BE2C (cell line): ENCODE results near the gene TMPRSS13.

Experiments used
- DNase-seq: peaks from one replicate; pipeline ENCODE4 v3.0.0-alpha.2; 2020
- H3K27me3 ChIP-seq: fragments of 250-450 bp; sonication (Bioruptor Pico); 2 replicates; pipeline ENCODE4 v1.5.1; 2020; ENCODE audit warnings: mild to moderate bottlenecking
- H3K36me3 ChIP-seq: fragments of 250-450 bp; sonication (Bioruptor Pico); 2 replicates; pipeline ENCODE4 v1.5.1; 2020; ENCODE audit warnings: mild to moderate bottlenecking
- H3K4me1 ChIP-seq: fragments of 250-450 bp; sonication (Bioruptor Pico); 2 replicates; pipeline ENCODE4 v1.5.1; 2020
- H3K4me3 ChIP-seq: 2 replicates; pipeline ENCODE4 v1.5.1; 2011; ENCODE audit warnings: low read depth, low read length
- H3K9me3 ChIP-seq: fragments of 250-450 bp; sonication (Bioruptor Pico); 2 replicates; pipeline ENCODE4 v1.5.1; 2020
- CTCF ChIP-seq: IDR thresholded peaks from 2 replicates; pipeline ENCODE4 v1.5.1; 2012; ENCODE audit warnings: mild to moderate bottlenecking, low read depth, low read length

Gene TMPRSS13

GRCh38 chr11:117905524-117905923 is 23.7 kb downstream of the TMPRSS13 start:
- TF ChIP-seq CTCF, result no peak
- H3K36me3 ChIP-seq, result no peaks in the 10 kb centered on the region
- H3K4me3 ChIP-seq, result no peak overlapping the region
- no peaks in the 10 kb centered on the region for H3K27me3 ChIP-seq
- no peak for DNase-seq
- H3K4me1 ChIP-seq, result peaks cover 30% of the 10 kb centered on the region
- H3K9me3 ChIP-seq, result no peaks in the 10 kb centered on the region

DNA sequence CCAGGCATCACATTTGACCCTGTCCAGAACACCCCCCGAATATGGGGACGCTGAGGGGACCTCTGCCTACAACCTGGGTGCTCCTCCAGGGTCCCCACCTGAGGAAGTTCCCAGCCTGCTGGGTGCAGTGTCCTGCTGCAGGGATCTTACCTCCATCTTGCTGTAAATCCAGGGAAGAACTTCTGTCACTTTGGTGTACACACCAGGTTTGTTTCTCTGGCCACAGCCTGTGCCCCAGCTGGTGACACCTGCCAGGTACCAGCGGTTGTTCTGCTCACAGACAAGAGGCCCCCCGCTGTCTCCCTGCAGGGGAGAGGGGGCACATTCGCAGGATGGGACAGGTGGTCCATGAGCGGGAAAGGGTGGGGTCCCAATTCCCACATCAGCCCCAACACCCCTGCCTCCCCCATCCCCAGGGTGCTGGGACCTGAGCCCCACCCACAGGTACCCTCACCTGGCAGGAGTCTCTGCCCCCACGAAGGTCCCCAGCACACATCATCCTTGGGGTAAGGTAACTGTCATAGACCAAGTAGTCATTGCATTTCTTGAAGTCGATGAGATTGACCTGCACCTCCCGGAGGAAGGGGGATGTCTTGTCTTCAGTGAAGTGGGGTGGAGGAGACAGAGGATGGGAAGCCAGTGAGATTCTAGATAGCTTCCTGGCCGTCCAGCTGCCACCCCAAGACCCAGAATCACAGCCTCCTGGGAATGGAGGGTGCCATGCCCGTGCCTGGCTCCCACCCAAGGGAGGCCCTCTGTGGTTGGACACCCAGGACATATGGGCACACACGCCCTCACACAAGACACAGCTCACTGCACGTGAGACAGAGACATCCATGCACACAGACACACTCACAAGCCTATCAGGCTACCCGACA is 25.5 kb downstream of the TMPRSS13 start:
- H3K4me3 ChIP-seq, result no peak overlapping the region
- H3K36me3 ChIP-seq, result no peaks in the 10 kb centered on the region
- DNase-seq, result no peak
- H3K9me3 ChIP-seq, result no peaks in the 10 kb centered on the region
- no peaks in the 10 kb centered on the region for H3K27me3 ChIP-seq
- TF ChIP-seq CTCF, result no peak
- H3K4me1 ChIP-seq, result peaks cover 19% of the 10 kb centered on the region

DNA sequence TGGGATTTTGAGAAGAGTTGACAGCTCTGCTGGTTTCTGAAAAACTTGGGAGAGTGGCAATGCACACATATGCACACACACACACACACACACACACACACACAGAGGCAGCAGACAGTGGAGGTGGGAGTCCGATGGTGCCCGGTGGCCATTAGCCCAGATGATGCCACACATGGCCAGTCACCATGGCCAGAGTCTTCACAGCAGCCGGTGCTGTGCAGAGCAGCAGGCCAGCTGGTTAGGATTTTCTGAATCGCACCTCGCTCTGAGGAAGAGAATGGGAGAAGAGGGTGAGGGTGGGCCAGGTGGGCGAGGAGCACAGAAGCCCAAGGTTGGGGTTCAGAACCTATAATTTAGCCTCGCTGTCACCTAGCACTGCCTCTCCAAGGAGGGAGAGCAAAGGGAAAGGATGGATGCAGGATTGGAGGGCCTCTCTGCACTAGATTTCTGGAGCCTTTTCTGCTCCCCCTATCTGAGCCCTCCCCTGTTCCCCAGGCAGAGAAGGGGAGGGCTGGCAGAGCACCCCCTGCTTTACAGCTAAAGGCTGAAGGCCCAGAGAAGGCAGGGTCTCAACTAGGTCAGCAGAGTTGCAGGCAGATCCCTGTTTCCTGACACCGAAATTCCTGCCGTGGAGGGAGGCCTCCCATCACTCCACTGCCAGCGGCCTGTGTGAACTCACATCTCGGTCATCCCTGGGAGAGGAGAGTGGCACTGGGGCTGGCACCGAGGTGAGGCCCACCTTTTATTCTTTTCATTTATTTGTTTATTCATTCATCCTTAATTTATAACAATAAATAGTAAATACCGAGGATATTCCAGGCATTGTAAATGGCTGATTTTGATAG is 27.0 kb downstream of the TMPRSS13 start:
- no peak for DNase-seq
- H3K9me3 ChIP-seq, result no peaks in the 10 kb centered on the region
- H3K4me1 ChIP-seq, result peaks cover 5% of the 10 kb centered on the region
- TF ChIP-seq CTCF, result no peak
- no peak overlapping the region for H3K4me3 ChIP-seq
- H3K36me3 ChIP-seq, result no peaks in the 10 kb centered on the region
- H3K27me3 ChIP-seq, result no peaks in the 10 kb centered on the region

DNA sequence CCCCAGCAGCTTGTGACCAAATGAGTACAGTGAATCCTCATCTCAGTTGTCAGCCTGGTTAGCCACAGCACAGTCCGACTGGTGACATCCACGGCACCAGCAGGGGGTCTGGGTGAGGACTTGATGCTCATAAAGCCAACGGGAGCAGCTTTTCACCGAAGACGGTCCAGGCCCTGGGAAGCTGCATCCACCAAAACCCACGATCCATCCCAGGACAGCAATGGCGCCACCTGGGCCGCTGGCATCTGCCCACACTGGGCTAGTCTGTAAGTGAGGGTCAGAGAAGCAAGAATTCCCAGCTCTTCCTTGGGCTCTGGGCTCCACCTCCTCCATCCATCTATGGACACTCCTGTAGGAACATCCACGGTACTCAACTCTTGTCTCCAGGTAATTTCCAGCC is 27.6 kb downstream of the TMPRSS13 start:
- Histone ChIP-seq H3K4me3 (no peak overlapping the region), H3K4me1 (peaks cover 5% of the 10 kb centered on the region), H3K27me3 (no peaks in the 10 kb centered on the region), H3K36me3 (no peaks in the 10 kb centered on the region), H3K9me3 (no peaks in the 10 kb centered on the region)
- DNase-seq, result no peak
- no peak for TF ChIP-seq CTCF

DNA sequence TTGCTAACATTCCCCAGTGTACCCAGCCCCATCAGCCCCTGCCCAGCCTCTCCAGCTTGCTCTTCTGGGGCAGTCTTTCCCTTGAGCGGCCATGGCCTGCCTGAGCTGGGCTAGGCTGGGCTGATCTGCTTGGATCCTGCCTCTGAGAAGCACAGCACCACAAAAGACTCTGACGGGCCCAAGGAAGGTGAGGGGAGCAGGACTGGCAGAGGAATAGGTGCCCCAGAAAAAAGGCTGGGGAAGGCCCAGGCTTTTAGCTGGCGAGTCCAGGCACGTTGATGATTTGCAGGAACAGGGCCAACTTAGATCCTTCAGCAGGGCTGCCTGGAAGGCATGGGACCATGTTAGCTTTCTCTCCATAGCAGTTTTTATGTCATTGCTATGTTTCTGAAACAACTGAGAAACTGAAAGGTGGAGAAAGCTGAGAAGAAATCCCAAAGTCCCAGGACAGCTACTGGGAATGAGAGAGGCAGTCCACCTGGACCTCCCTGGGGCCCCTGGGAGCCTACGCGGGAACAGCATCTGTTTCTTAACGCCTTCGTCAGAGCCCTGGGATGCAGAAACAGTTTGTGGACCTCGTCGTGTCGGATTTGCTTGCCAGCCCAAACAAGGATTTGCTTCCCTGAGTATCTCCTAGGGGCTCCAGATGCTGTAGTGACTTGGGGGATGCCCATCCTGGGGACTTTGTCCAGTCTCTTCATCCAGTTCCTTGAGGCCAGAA is 28.3 kb downstream of the TMPRSS13 start:
- no peak for DNase-seq
- no peaks in the 10 kb centered on the region for H3K27me3 ChIP-seq
- no peak overlapping the region for H3K4me3 ChIP-seq
- H3K36me3 ChIP-seq, result no peaks in the 10 kb centered on the region
- peaks cover 5% of the 10 kb centered on the region for H3K4me1 ChIP-seq
- TF ChIP-seq CTCF, result no peak
- no peaks in the 10 kb centered on the region for H3K9me3 ChIP-seq
